K562 treated with DMSO at 1 percent for 12 hours (cell line): ENCODE results near the gene SEC23IP. TPM values are rescaled to one million over a fixed set of nuclear protein-coding genes. Genes with fewer than 3 reads are reported as not detected.

ENCODE experiments used
- total RNA-seq: library from RNA; unstranded; fragments of 300-600 nt; gene quantifications from 2 replicates; pipeline ENCODE4 v1.2.3, GENCODE V29; 2022; ENCODE audit not compliant: insufficient read depth

Gene SEC23IP
- total RNA-seq = 21.3 and 26.8 TPM in 2 replicates

DNA sequence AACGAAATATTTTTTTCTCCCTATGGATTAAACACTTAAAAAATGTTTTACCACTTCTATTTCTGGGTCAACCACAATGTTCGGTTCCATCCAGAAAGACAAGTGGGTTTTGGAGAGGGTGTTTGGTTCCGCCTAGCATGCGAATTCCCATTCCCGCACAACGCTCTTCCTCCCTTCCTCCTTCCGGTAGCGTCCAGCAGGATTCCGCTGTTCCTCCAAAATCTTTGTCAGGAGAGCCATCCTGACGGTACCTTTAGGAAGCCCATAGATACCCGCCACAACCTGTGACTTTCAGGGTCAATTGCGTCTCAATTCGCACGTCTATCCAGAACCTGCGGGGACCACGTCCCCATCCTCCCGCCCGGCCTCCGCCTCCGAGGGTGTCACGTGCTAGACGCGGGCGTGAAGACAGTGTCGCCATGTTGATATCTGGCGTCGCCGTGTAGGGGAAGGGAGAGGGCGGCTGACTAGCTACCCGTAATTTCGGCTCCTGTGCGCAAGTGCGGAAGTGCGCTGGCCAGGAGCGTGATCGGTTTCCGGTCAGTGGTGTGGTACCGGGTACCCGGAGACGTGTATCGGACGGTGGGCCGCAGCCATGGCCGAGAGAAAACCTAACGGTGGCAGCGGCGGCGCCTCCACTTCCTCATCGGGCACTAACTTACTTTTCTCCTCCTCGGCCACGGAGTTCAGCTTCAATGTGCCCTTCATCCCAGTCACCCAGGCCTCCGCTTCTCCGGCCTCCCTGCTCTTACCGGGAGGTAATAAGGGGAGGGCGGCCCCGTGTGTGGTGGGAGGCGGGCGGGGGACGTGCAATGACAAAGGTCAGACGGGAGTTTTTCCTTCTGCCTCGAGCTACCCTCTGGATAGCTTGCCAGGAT, at the start of gene SEC23IP:
TSS of gene SEC23IP (plus strand) at position 543 of the 878 bp plus-strand sequence. CDS start at position 596, 53 bp downstream.

GRCh38 chr10:119872610-119872859, 20.0 kb upstream of the SEC23IP start, which contains the start of gene MCMBP:
TSS of gene MCMBP (minus strand) at chr10:119872843. CDS start at chr10:119872584, 259 bp downstream.

Other genes with a start within 250 kb of the SEC23IP start
- gene BAG3, start 241.3 kb upstream of the SEC23IP start, total RNA-seq = 20.1 and 36.8 TPM in 2 replicates
- gene INPP5F, start 166.7 kb upstream of the SEC23IP start, total RNA-seq = 2.0 and 7.8 TPM in 2 replicates
- gene MCMBP, start 19.9 kb upstream of the SEC23IP start, total RNA-seq = 20.8 and 44.3 TPM in 2 replicates